Measurements from ENCODE around the gene DLG2. TPM values are rescaled to one million over a fixed set of nuclear protein-coding genes. Genes with fewer than 3 reads are reported as not detected.

Gene DLG2
- total and polyA plus RNA-seq, 9 of the 15 experiments (the other 6 are each of a cell fraction or from before 2014, with no cell fraction given): 0.52 to 1.6 (median 0.95) TPM

DNA sequence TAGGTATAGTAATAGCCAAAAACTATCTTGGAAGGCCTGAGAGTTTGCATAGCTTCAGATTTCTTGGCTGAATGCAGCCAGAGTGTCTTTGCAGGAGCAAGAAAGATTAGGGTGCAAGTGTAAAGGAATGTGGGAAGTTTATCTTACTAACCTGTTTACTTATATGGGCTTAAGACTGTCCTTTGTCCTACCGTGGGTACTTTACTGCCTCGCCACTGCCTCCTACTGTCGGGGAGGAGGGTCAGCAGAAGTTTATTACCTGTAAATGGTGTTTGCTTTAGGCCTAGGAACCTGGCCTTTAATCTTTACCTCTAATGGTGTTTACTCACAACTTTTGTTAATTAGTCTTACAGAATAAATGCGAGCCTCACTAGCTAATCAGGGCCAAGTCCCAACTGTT is 633.8 kb downstream of the DLG2 start:
- Histone ChIP-seq H3K9me3 (replicated peaks; ENCODE audit: control insufficient read depth, insufficient read depth, low read depth, low read length) (no peaks in the 10 kb centered on the region), H3K27me3 (ENCODE audit: control insufficient read depth in 2 of 2, insufficient read depth in 2 of 2, low read length in 2 of 2) (no peaks in the 10 kb centered on the region), H4K20me1 (replicated peaks; ENCODE audit: control insufficient read depth, insufficient read depth, low read length) (no peaks in the 10 kb centered on the region), H3K4me1 (replicated peaks in 1 of 2; ENCODE audit: control insufficient read depth in 2 of 2, insufficient read depth in 2 of 2, low read length in 2 of 2) (no peaks in the 10 kb centered on the region), H3K4me2 (ENCODE audit: insufficient read depth, low read length) (no peak overlapping the region), H3K9ac (ENCODE audit: insufficient read depth in 1 of 2, low read depth in 2 of 2, low read length in 2 of 2) (no peak overlapping the region), H3K27ac (ENCODE audit: extremely low read depth, low read depth, low read length) (no peak overlapping the region), H3K36me3 (ENCODE audit: control insufficient read depth, insufficient read depth, low read length) (no peaks in the 10 kb centered on the region), H3K79me2 (ENCODE audit: control insufficient read depth, insufficient read depth, low read length) (no peaks in the 10 kb centered on the region), H3K9me1 (ENCODE audit: control insufficient read depth, insufficient read depth, low read length) (no peaks in the 10 kb centered on the region), H2AFZ (ENCODE audit: low read depth, low read length) (no peak overlapping the region), H3K4me3 (no peak overlapping the region)
- in situ Hi-C loops (cut with MboI) (no loop called here), intact Hi-C loops (cut with micrococcal nuclease) (no loop called here)
- TF ChIP-seq CBX8 (IDR thresholded peaks at IDR 0.05; ENCODE audit: borderline replicate concordance, extremely low read depth, low read depth, low read length, poor library complexity, severe bottlenecking): no peak
- TF ChIP-seq, protein P1, sequence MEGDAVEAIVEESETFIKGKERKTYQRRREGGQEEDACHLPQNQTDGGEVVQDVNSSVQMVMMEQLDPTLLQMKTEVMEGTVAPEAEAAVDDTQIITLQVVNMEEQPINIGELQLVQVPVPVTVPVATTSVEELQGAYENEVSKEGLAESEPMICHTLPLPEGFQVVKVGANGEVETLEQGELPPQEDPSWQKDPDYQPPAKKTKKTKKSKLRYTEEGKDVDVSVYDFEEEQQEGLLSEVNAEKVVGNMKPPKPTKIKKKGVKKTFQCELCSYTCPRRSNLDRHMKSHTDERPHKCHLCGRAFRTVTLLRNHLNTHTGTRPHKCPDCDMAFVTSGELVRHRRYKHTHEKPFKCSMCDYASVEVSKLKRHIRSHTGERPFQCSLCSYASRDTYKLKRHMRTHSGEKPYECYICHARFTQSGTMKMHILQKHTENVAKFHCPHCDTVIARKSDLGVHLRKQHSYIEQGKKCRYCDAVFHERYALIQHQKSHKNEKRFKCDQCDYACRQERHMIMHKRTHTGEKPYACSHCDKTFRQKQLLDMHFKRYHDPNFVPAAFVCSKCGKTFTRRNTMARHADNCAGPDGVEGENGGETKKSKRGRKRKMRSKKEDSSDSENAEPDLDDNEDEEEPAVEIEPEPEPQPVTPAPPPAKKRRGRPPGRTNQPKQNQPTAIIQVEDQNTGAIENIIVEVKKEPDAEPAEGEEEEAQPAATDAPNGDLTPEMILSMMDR (IDR thresholded peaks at IDR 0.05 in 2 of 3, conservative IDR thresholded peaks at IDR 0.05 in 1 of 3; ENCODE audit: insufficient read depth in 2 of 3, low read depth in 1 of 3, low read length in 3 of 3): 0 out of 6 replicates have a peak, but pooled peaks of 1 of the 3 experiments have one; percentile 26
- TF ChIP-seq CC2D1A (IDR thresholded peaks at IDR 0.05): no peak
- TF ChIP-seq RHOXF2B (CRISPR knock-in tag; conservative IDR thresholded peaks at IDR 0.05): no peak
- no peak for FAIRE-seq
- CTCF ChIA-PET (ENCODE audit: low intra/inter-chr PET ratio): no interaction called here
- 0% methylated on average over 4 of the region's 4 CpGs for WGBS (ENCODE audit: insufficient coverage, low coverage, missing lambda C conversion rate)
- no TSS peak for BruUV-seq (replicated peaks)
- POLR2A ChIA-PET: no interaction called here
- no peak for DNase-seq (ENCODE audit: extremely low read depth in 1 of 4, low spot score in 3 of 4)
- ATAC-seq: no peak

Data from K562 (cell line).